SK-N-SH (cell line): Measurements from ENCODE around the gene RAB3B. TPM values are rescaled to one million over a fixed set of nuclear protein-coding genes. Genes with fewer than 3 reads are reported as not detected.

Source experiments
- CTCF ChIA-PET: fragments of 300-600, 350-600 bp; formaldehyde crosslinking; extraction: SDS; loops from one replicate; lab custom pipeline; 2021; lab: Yijun Ruan, JAX
- POLR2A ChIA-PET: fragments of 350-600 bp; sonication (Branson Sonifier 250); formaldehyde crosslinking; extraction: SDS; loops from one replicate; lab custom pipeline; 2020; ENCODE audit warnings: antibody characterized with exemption, inconsistent platforms; lab: Yijun Ruan, JAX
- DNase-seq: peaks from one replicate; pipeline ENCODE4 v3.0.0; 2012
- H2AFZ ChIP-seq: fragments of 200-600 bp; sonication (generic); 2 replicates; pipeline ENCODE4 v1.8.1; 2016; ENCODE audit warnings: antibody characterized with exemption, mild to moderate bottlenecking, low read depth
- H3F3A ChIP-seq: fragments of 200-600 bp; sonication (generic); replicated peaks from 2 replicates; pipeline ENCODE3; 2016; ENCODE audit warnings: antibody characterized with exemption, mild to moderate bottlenecking; ENCODE audit not compliant: insufficient read depth
- H3K27ac ChIP-seq, 2 experiments: fragments of 200-500 bp in 1 of 2; fragments of 200-600 bp in 1 of 2; sonication (Bioruptor generic) in 1 of 2; sonication (generic), shearing (Covaris generic) in 1 of 2; 2 replicates each; pipeline versions ENCODE4 v1.5.1 to v1.6.1; 2014 to 2016; ENCODE audit warnings: low read depth in 2 of 2, inconsistent platforms in 1 of 2, low read length in 1 of 2, mild to moderate bottlenecking in 1 of 2, mixed read lengths in 1 of 2
- H3K27me3 ChIP-seq: fragments of 200-600 bp; sonication (generic), shearing (Covaris generic); 2 replicates; pipeline ENCODE4 v1.6.1; 2016; ENCODE audit warnings: mixed run types; ENCODE audit not compliant: insufficient read depth
- H3K36me3 ChIP-seq, 2 experiments: fragments of 200-500 bp in 1 of 2; fragments of 200-600 bp in 1 of 2; sonication (Bioruptor generic) in 1 of 2; sonication (generic) in 1 of 2; replicated peaks in 1 of 2; 2 replicates each; pipeline versions ENCODE3 to v1.5.1; 2014 to 2016; ENCODE audit warnings: low read length in 1 of 2, mild to moderate bottlenecking in 1 of 2; ENCODE audit not compliant: insufficient read depth in 2 of 2, control insufficient read depth in 1 of 2
- H3K4me1 ChIP-seq, 2 experiments: fragments of 200-500 bp in 1 of 2; fragments of 200-600 bp in 1 of 2; sonication (Bioruptor generic) in 1 of 2; sonication (generic), shearing (Covaris generic) in 1 of 2; 2 replicates each; pipeline versions ENCODE4 v1.5.1 to v1.6.1; 2014 to 2016; ENCODE audit warnings: low read depth in 1 of 2, low read length in 1 of 2, mixed run types in 1 of 2; ENCODE audit not compliant: insufficient read depth in 2 of 2, control insufficient read depth in 1 of 2
- H3K4me2 ChIP-seq: fragments of 200-600 bp; sonication (generic), shearing (Covaris generic); 2 replicates; pipeline ENCODE4 v1.6.1; 2017; ENCODE audit warnings: mixed run types
- H3K4me3 ChIP-seq, 2 experiments: fragments of 200-500 bp in 1 of 2; fragments of 200-600 bp in 1 of 2; sonication (Bioruptor generic) in 1 of 2; sonication (generic), shearing (Covaris generic) in 1 of 2; 2 replicates each; pipeline versions ENCODE4 v1.5.1 to v1.8.1; 2014 to 2016; ENCODE audit warnings: low read depth in 2 of 2, inconsistent platforms in 1 of 2, low read length in 1 of 2, mild to moderate bottlenecking in 1 of 2, mixed read lengths in 1 of 2, moderate library complexity in 1 of 2
- H3K79me2 ChIP-seq: fragments of 200-600 bp; sonication (generic); 2 replicates; pipeline ENCODE4 v1.8.1; 2017; ENCODE audit warnings: mild to moderate bottlenecking; ENCODE audit not compliant: insufficient read depth
- H3K9ac ChIP-seq: fragments of 200-600 bp; sonication (generic); 2 replicates; pipeline ENCODE4 v1.6.1; 2017; ENCODE audit warnings: mixed run types
- H3K9me2 ChIP-seq: fragments of 200-600 bp; sonication (generic); 2 replicates; pipeline ENCODE4 v1.6.1; 2017; ENCODE audit warnings: mixed run types
- H3K9me3 ChIP-seq: fragments of 200-600 bp; sonication (generic); 2 replicates; pipeline ENCODE4 v1.6.1; 2017; ENCODE audit warnings: mixed run types, mild to moderate bottlenecking, moderate library complexity
- H4K20me1 ChIP-seq: fragments of 200-600 bp; sonication (generic); 2 replicates; pipeline ENCODE4 v1.6.1; 2017; ENCODE audit warnings: mild to moderate bottlenecking, mixed run types; ENCODE audit not compliant: insufficient read depth
- CTCF ChIP-seq: fragments of 200-600 bp; sonication (generic); IDR thresholded peaks from 2 replicates; pipeline ENCODE4 v1.6.1; 2017; ENCODE audit warnings: antibody characterized with exemption, mild to moderate bottlenecking, moderate library complexity
- EP300 ChIP-seq, 2 experiments: IDR thresholded peaks; 2 replicates each; pipeline versions ENCODE4 v1.4.0 to v1.6.1; 2012; ENCODE audit warnings: borderline replicate concordance in 1 of 2, low read depth in 1 of 2, low read length in 1 of 2
- FOSL2 ChIP-seq: IDR thresholded peaks from 2 replicates; pipeline ENCODE4 v1.4.0; 2012; ENCODE audit warnings: low read depth, mild to moderate bottlenecking, moderate library complexity, borderline replicate concordance
- GATA2 ChIP-seq: sonication (generic); formaldehyde crosslinking; IDR thresholded peaks from 2 replicates; pipeline ENCODE4 v1.5.0; 2020; ENCODE audit warnings: mild to moderate bottlenecking, missing genetic modification reagents
- JUND ChIP-seq: IDR thresholded peaks from 2 replicates; pipeline ENCODE4 v1.4.0; 2012
- PBX3 ChIP-seq: IDR thresholded peaks from 2 replicates; pipeline ENCODE4; 2012
- SMC3 ChIP-seq: IDR thresholded peaks from 2 replicates; pipeline ENCODE4 v1.6.1; 2012; ENCODE audit warnings: low read depth, low read length, improper control_type of control experiment
- USF1 ChIP-seq: IDR thresholded peaks from 2 replicates; pipeline ENCODE4 v1.4.0; 2012; ENCODE audit warnings: low read depth, borderline replicate concordance
- USF2 ChIP-seq: fragments of 150-350 bp; IDR thresholded peaks from 2 replicates; pipeline ENCODE4 v1.6.1; 2017; ENCODE audit warnings: antibody characterized with exemption, low read length, low read depth, borderline replicate concordance
- YY1 ChIP-seq: IDR thresholded peaks from 2 replicates; pipeline ENCODE4 v1.4.0; 2012; ENCODE audit warnings: low read depth, mild to moderate bottlenecking
- WGBS: methylation state at CpG from one replicate; pipeline ENCODE4 v1.1.6; 2017; ENCODE audit warnings: low lambda C conversion rate; 5-methylcytosine and 5-hydroxymethylcytosine counted together
- polyA plus RNA-seq, 3 experiments: library from polyadenylated mRNA; depleted of rRNA; stranded (reverse); fragments of >200 nt; gene quantifications; 2 replicates each; pipeline ENCODE4 v1.2.3, GENCODE V29; 2012

The RAB3B gene
- polyA plus RNA-seq, 1 of the 3 experiments (the other 2 are of a cell fraction) = 10.2 TPM

GRCh38 chr1:51928896-51929295 is 61.6 kb downstream of the RAB3B start:
- ChIA-PET CTCF (interaction anchor here (1.0 kb wide), 1 partner anchor 32 kb away, joined by 4 read pairs; no protein-coding TSS in a partner anchor), POLR2A (no interaction called here)
- no peak for DNase-seq
- H3K27ac ChIP-seq = no peak overlapping the region
- peaks cover 0 to 30% of the 10 kb centered on the region in 2 experiments; a peak in 1 of 4 replicates for H3K4me1 ChIP-seq
- no peak overlapping the region for H3K4me3 ChIP-seq
- peaks cover 10% of the 10 kb centered on the region; the same call in 1 of the 2 replicates for H3K79me2 ChIP-seq
- peaks cover 39% of the 10 kb centered on the region for H3F3A ChIP-seq
- no peak overlapping the region; the same call in 1 of the 2 replicates for H3K4me2 ChIP-seq
- no peaks in the 10 kb centered on the region for H3K9me3 ChIP-seq
- TF ChIP-seq GATA2 (CRISPR knock-in tag) (no peak), USF2 (no peak), SMC3 (no peak), USF1 (peak; percentile 66; the same call in 1 of the 2 replicates), EP300 (IDR thresholded peaks at IDR 0.05; ENCODE audit: borderline replicate concordance in 1 of 2, low read depth in 1 of 2, low read length in 1 of 2) (no peak), YY1 (no peak)
- H4K20me1 ChIP-seq = no peaks in the 10 kb centered on the region
- peaks cover 13 to 19% of the 10 kb centered on the region in 2 experiments for H3K36me3 ChIP-seq
- H3K9ac ChIP-seq = no peak overlapping the region
- H3K27me3 ChIP-seq = no peaks in the 10 kb centered on the region
- WGBS = 100% methylated on average over 1 of the region's 1 CpG
- H2AFZ ChIP-seq = no peak overlapping the region
- no peaks in the 10 kb centered on the region for H3K9me2 ChIP-seq

GRCh38 chr1:51927029-51927428 is 63.5 kb downstream of the RAB3B start:
- no peak overlapping the region for H3K4me2 ChIP-seq
- H2AFZ ChIP-seq = no peak overlapping the region
- ChIA-PET POLR2A (no interaction called here), CTCF (no interaction called here)
- no peaks in the 10 kb centered on the region for H3K27me3 ChIP-seq
- peaks cover 0 to 19% of the 10 kb centered on the region in 2 experiments for H3K36me3 ChIP-seq
- peaks cover 11% of the 10 kb centered on the region; the same call in 1 of the 2 replicates for H3K79me2 ChIP-seq
- TF ChIP-seq PBX3 = 0 out of 2 replicates have a peak, but pooled peaks have one; percentile 25
- TF ChIP-seq CTCF = no peak
- TF ChIP-seq JUND = no peak
- peak; percentile 25; the same call in 1 of the 2 replicates for TF ChIP-seq FOSL2
- H3K9ac ChIP-seq = no peak overlapping the region
- peaks cover 41% of the 10 kb centered on the region for H3F3A ChIP-seq
- peaks cover under 1 to 32% of the 10 kb centered on the region in 2 experiments; a peak in 2 of 4 replicates for H3K4me1 ChIP-seq
- H4K20me1 ChIP-seq = no peaks in the 10 kb centered on the region
- H3K9me2 ChIP-seq = no peaks in the 10 kb centered on the region
- WGBS = 75% methylated on average over 2 of the region's 2 CpGs
- peak overlapping the region in 1 of 2 experiments; percentile 49; a peak in 2 of 4 replicates for H3K27ac ChIP-seq
- no peaks in the 10 kb centered on the region for H3K9me3 ChIP-seq
- H3K4me3 ChIP-seq = no peak overlapping the region
- no peak for DNase-seq
